Measurements from ENCODE around the gene DYNAP.

The DYNAP gene

GRCh38 chr18:54630963-54631362, 39.9 kb downstream of the DYNAP start:
- DNase-seq (ENCODE audit: extremely low read depth in 1 of 2, low read depth in 1 of 2): no peak

GRCh38 chr18:54636217-54636616, 45.2 kb downstream of the DYNAP start:
- no peak for DNase-seq (ENCODE audit: extremely low read depth in 1 of 2, low read depth in 1 of 2)

- DNase-seq (ENCODE audit: extremely low read depth in 1 of 2, low read depth in 1 of 2): no peak
These were observed 50.7 kb downstream of the DYNAP start for GRCh38 chr18:54641734-54642133.

- no peak for DNase-seq (ENCODE audit: extremely low read depth in 1 of 2, low read depth in 1 of 2)
These were observed 56.1 kb downstream of the DYNAP start for GRCh38 chr18:54647176-54647575.
